DMS53 treated with DMSO at 0.1 percent for 48 hours (cell line): ENCODE results near the gene UGT2B15.
"Not testable (repeated sequence)": the region's sequence is repeated elsewhere in the genome, so short reads cannot be mapped to it uniquely, and the experiment has no call there.

Experiments
- DNase-seq: peaks from one replicate; lab custom pipeline; 2025; ENCODE audit not compliant: unreplicated experiment; lab: John Stamatoyannopoulos, UW

The UGT2B15 gene

DNA sequence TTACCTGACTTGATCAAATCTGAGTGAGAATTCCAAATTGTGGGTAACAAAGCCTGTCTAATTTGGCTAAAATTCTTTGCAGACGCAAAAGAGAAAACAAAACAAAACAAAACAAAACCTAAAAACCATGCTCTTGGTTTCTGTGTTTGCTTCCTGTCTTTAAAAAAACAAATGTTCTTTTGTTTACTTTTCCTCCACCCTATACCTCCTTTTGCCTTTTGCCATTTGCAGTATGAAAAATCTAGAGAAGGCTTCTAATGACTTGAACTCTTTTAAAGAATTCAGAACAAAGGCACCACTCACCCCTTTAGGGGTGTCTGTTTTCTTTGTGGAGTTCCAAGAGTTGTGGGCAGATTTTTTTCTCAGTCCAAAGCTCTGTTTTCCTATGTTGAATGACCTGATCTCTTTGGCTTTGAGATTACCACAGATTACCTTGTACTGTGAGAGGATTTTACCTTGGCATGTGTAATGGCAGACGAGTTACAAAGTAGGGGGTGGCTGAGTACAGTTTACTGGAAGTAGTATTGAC lies 13.9 kb downstream of the UGT2B15 start:
- DNase-seq, result peak; percentile 25

DNA sequence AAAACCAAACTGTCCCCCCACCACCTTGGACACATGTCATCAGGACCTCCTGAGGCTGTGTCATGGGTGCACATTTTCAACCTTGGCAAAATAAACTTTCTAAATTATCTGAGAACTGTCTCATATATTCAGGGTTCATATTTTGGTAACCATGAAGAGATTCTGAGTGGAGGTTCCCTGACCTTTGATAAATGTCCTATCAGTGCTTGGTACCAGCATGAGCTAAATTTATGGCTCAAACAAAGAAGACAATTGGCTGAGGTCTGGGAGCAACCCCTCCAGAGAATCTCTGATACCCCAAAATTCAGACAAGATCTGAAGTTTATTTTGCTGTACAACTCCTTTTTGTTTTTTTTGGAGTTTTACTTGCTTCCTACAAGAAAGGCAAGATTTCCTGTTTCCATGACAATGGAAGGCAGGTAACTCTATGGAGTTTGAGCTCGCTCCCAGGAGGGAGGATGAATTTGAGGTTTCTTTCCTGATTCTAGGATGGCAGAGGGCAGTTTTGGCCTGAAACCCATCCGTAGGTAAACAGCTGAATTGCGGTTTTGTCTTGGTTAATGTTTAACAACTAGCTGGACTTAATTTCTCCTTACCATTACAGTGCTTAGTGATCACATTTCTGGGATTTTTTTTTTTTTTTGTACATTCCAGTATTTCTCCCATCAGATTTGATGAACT lies 14.5 kb downstream of the UGT2B15 start:
- peak; percentile 59 for DNase-seq

GRCh38 chr4:68654946-68655721 lies 15.3 kb downstream of the UGT2B15 start:
- no peak for DNase-seq

GRCh38 chr4:68651932-68652331 lies 18.5 kb downstream of the UGT2B15 start:
- no peak for DNase-seq

GRCh38 chr4:68630371-68630770 lies 40.1 kb downstream of the UGT2B15 start:
- no peak for DNase-seq

GRCh38 chr4:68622731-68623130 lies 47.7 kb downstream of the UGT2B15 start:
- DNase-seq, result not testable (repeated sequence)

- DNase-seq, result no peak
Measured at GRCh38 chr4:68617003-68617698, 53.3 kb downstream of the UGT2B15 start.

GRCh38 chr4:68615699-68616422 lies 54.6 kb downstream of the UGT2B15 start:
- no peak for DNase-seq

DNA sequence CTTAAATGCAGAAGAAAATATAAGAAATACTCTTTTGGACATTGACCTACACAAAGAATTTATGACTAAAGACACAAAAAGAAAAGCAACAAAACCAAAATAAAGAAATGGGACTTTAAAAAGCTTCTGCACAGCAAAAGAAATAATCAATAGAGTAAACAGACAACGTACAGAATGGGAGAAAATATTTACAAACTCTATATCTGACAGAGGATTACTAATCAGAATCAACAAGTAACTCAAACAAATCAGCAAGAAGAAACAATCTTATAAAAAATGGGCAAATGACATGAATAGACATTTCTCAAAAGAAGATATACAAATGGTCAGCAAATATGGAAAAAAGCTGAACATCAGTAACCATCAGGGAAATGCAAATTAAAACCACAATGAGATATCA lies 56.7 kb downstream of the UGT2B15 start:
- DNase-seq, result no peak

DNA sequence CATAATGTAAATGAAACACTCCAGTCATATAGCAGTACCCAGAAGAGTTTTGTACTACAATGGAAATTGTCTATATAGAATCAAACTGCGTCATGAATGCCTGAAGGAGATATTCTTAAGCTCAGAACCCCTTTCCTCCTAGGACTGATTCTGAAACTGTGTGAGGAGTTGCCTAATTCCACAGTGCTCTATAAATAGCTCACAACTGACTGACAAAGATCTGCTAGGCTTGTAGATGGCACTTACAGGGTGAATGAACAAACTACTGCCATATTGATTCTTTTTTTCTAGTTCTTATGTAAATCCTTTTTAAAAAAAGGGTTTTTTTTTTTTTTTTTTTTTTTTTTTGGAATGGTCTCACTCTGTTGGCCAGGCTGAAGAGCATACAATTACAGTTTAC lies 64.2 kb downstream of the UGT2B15 start:
- no peak for DNase-seq

DNA sequence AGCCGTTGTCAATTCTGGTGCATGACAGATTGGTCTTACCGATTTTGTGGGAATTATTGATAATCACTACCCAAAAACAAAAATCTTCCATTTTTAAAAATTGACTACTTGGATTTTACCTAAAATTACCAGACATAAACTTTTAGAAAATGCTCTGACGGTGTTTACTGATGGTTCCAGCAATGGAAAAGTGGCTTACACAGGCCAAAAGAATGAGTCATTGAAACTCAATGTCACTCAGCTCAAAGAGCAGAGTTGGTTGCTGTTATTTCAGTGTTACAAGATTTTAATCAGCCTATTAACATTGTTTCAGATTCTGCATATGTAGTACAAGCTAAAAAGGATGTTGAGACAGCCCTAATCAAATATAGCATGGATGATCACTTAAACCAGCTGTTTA lies 71.3 kb downstream of the UGT2B15 start:
- DNase-seq, result no peak

- no peak for DNase-seq
Measured at GRCh38 chr4:68597482-68597881, 73.0 kb downstream of the UGT2B15 start.
